Adrenal gland (tissue), 12 donors: ENCODE results near the gene IDH1. TPM values are rescaled to one million over a fixed set of nuclear protein-coding genes. Genes with fewer than 3 reads are reported as not detected.
A peak's percentile ranks its signal among the peaks of the same experiment; 100 is the strongest.

ENCODE experiments used
- DNase-seq, 7 donors: peaks; one replicate each; pipeline ENCODE4 v3.0.0-alpha.2; 2019 to 2020
- H3K27ac ChIP-seq, 5 donors: fragments of 200-600 bp; sonication (generic) in 4 of 5; 1 replicate in 3 of 5; 2 replicates in 2 of 5; pipeline versions ENCODE4 v1.5.1 to v1.8.0; 2016 to 2020; ENCODE audit warnings: mild to moderate bottlenecking in 1 of 5
- H3K27me3 ChIP-seq: fragments of 200-600 bp; 2 replicates; pipeline ENCODE4 v1.8.0; 2021
- H3K36me3 ChIP-seq, 2 donors: fragments of 200-600 bp; replicated peaks in 1 of 2; 1 replicate in 1 of 2; 2 replicates in 1 of 2; pipeline versions ENCODE4 v1.5.1 to v1.8.0; 2018 to 2022
- H3K4me1 ChIP-seq, 2 donors: fragments of 200-600 bp; replicated peaks in 1 of 2; 1 replicate in 1 of 2; 2 replicates in 1 of 2; pipeline versions ENCODE4 v1.5.1 to v1.8.0; 2018 to 2021
- H3K4me3 ChIP-seq, 4 donors: fragments of 200-600 bp; sonication (generic) in 3 of 4; one replicate each; pipeline ENCODE4 v1.5.1; 2016 to 2018
- H3K9me3 ChIP-seq, 3 donors: fragments of 200-600 bp; sonication (generic) in 1 of 3; replicated peaks in 1 of 3; 1 replicate in 2 of 3; 2 replicates in 1 of 3; pipeline versions ENCODE4 v1.5.1 to v1.8.0; 2016 to 2021
- POLR2A ChIP-seq, 2 donors: fragments of 450-650 bp; IDR thresholded peaks; one replicate each; pipeline ENCODE4 v1.6.1; 2017; ENCODE audit warnings: antibody characterized with exemption in 2 of 2, mild to moderate bottlenecking in 2 of 2, moderate library complexity in 1 of 2
- WGBS, 4 donors: extraction: QIAGEN DNeasy Blood & Tissue Kit in 2 of 4; methylation state at CpG; one replicate each; pipeline versions ENCODE4 v1.1.5 to v1.1.7; 2013 to 2017; 5-methylcytosine and 5-hydroxymethylcytosine counted together
- intact Hi-C, 2 donors: fragments of 100-400 bp; cut with DNase I; formaldehyde crosslinking; loops; one replicate each; pipeline versions ENCODE4 v1.14.1 to v1.15.0; 2022 to 2023
- polyA plus RNA-seq, 3 donors: library from polyadenylated mRNA; stranded (reverse); fragments of 200-250 nt in 2 of 3; fragments of 350-450 nt in 1 of 3; fragmentation: Illumina TruSeq in 1 of 3; extraction: RNeasy Lipid Tissue Mini Kit (QIAGEN cat#74804) in 1 of 3; gene quantifications; one replicate each; pipeline ENCODE4 v1.2.3, GENCODE V29; 2013 to 2014
- total RNA-seq, 9 donors: library from RNA; depleted of rRNA in 4 of 9; stranded (reverse); fragments of >200 nt in 4 of 9; fragments of 120-200 nt in 1 of 9; fragmentation: NEBNext Ultra II Directional in 1 of 9; extraction: Animal tissue kit (Norgen Biotek cat#: 25700) in 1 of 9; gene quantifications; one replicate each; pipeline versions ENCODE4 v1.1.0 to v1.2.4, GENCODE V29; 2013 to 2023
- TF ChIP-seq, protein P1 (sequence below), 6 experiments: fragments of 450-650 bp in 4 of 6; fragments of 200-600 bp in 2 of 6; sonication (generic) in 1 of 6; IDR thresholded peaks; 1 replicate in 5 of 6; 2 replicates in 1 of 6; pipeline versions ENCODE4 v1.5.1 to v1.8.0; 2016 to 2021; ENCODE audit warnings: antibody characterized with exemption in 6 of 6, mild to moderate bottlenecking in 2 of 6, moderate library complexity in 1 of 6
- donor health status: healthy with polysubstance abuse.
- donor health status: Bipolar disorder and iron deficiency.
- donor health status: DM: yes; HTN: yes; CAD: no.
- donor health status: DM: no; HTN: no; CAD: no.
- donor health status: DM: no; HTN: no; CAD: no.
- donor health status: DM: yes; HTN: yes; CAD: no.

The IDH1 gene
- total and polyA plus RNA-seq, 12 donors: 82.8 to 937 (median 488) TPM

GRCh38 chr2:208255557-208256106 is 761 bp upstream of the IDH1 start:
- Histone ChIP-seq H3K27ac (peak overlapping the region in 4 of 5 donors; percentile 43 to 95 (median 68)), H3K36me3 (peaks cover 0 to 7% of the 10 kb centered on the region in 2 donors), H3K27me3 (no peaks in the 10 kb centered on the region), H3K9me3 (no peaks in the 10 kb centered on the region), H3K4me3 (peak overlapping the region in 2 of 4 donors; percentile 72 to 94), H3K4me1 (peaks cover 28 to 32% of the 10 kb centered on the region in 2 donors)
- peak in 1 of 7 donors; percentile 26 for DNase-seq
- TF ChIP-seq, protein P1, sequence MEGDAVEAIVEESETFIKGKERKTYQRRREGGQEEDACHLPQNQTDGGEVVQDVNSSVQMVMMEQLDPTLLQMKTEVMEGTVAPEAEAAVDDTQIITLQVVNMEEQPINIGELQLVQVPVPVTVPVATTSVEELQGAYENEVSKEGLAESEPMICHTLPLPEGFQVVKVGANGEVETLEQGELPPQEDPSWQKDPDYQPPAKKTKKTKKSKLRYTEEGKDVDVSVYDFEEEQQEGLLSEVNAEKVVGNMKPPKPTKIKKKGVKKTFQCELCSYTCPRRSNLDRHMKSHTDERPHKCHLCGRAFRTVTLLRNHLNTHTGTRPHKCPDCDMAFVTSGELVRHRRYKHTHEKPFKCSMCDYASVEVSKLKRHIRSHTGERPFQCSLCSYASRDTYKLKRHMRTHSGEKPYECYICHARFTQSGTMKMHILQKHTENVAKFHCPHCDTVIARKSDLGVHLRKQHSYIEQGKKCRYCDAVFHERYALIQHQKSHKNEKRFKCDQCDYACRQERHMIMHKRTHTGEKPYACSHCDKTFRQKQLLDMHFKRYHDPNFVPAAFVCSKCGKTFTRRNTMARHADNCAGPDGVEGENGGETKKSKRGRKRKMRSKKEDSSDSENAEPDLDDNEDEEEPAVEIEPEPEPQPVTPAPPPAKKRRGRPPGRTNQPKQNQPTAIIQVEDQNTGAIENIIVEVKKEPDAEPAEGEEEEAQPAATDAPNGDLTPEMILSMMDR (IDR thresholded peaks at IDR 0.05): peak in 3 of 6 experiments; percentile 1 to 16 (median 10)
- no peak for TF ChIP-seq POLR2A (IDR thresholded peaks at IDR 0.05)
- intact Hi-C loops: loop anchor here in 1 of 2 donors (10.0 kb wide), 1 partner anchor 81 kb away; no protein-coding TSS in a partner anchor
- WGBS, 4 donors: 38 to 62% (median 41%) methylated on average over 8 to 13 of the region's 13 CpGs

DNA sequence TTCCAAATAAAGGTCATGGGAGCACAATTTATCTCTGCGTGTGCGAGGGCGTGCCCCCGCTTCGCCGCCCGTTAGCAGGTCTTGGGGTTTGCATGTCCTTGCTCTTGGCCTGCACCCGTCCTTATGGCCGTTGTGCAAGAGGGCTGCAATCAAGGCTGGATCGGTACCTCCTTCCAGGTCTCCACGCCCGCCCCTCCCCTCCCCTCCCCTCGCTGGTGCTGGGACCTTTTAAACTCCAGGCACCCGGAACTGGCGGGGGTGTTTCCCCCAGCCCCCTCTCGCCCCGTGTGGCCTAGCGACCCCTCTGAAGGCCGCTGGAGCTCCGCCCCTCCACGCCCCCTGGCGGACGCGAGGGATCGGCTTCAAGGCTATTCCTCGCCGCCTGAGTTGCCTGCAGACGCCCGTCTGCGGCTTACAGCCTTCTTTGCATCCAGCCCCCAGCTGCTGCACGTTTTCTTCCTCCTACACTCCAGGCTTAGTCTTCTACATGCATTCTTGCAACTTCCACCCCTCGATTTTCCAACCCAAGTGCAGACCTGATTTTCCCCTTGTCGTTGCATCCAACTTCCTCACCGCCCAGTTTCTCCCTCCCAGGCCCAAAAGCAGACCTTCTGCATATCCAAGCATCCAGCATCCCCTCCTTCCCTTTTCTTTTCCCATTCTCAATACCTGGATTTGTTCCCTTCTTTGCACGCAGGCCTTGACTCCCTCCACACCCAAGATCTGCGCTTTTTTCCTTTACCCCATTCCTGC is 577 bp downstream of the IDH1 start:
- intact Hi-C loops: loop anchor here (5.0 to 10.0 kb wide), 2 partner anchors 77 to 79 kb away; no protein-coding TSS in a partner anchor
- peak overlapping the region; percentile 19 to 95 (median 69) for H3K27ac ChIP-seq
- H3K36me3 ChIP-seq: peaks cover 0 to 8% of the 10 kb centered on the region in 2 donors
- peak in 1 of 2 donors; percentile 51 for TF ChIP-seq POLR2A (IDR thresholded peaks at IDR 0.05)
- TF ChIP-seq, protein P1 (IDR thresholded peaks at IDR 0.05): peak; percentile 71 to 83 (median 74)
- H3K9me3 ChIP-seq: no peaks in the 10 kb centered on the region
- H3K27me3 ChIP-seq: no peaks in the 10 kb centered on the region
- DNase-seq: peak; percentile 85 to 94 (median 90)
- H3K4me3 ChIP-seq: peak overlapping the region; percentile 50 to 94 (median 64)
- peaks cover 41 to 44% of the 10 kb centered on the region in 2 donors for H3K4me1 ChIP-seq
- 0 to 1% (median 0%) methylated on average over 10 to 36 of the region's 36 CpGs for WGBS, 4 donors

GRCh38 chr2:208253600-208254117 is 1.2 kb downstream of the IDH1 start:
- no peaks in the 10 kb centered on the region for H3K9me3 ChIP-seq
- no peaks in the 10 kb centered on the region for H3K27me3 ChIP-seq
- peaks cover 48% of the 10 kb centered on the region in 2 donors for H3K4me1 ChIP-seq
- intact Hi-C loops: loop anchor here (5.0 to 10.0 kb wide), 2 partner anchors 76 to 79 kb away; no protein-coding TSS in a partner anchor
- peak overlapping the region in 3 of 4 donors; percentile 3 to 94 (median 72) for H3K4me3 ChIP-seq
- 1 to 5% (median 4%) methylated on average over 7 of the region's 7 CpGs for WGBS, 4 donors
- peak overlapping the region; percentile 61 to 95 (median 69) for H3K27ac ChIP-seq
- DNase-seq: no peak
- TF ChIP-seq POLR2A (IDR thresholded peaks at IDR 0.05): no peak
- TF ChIP-seq, protein P1 (IDR thresholded peaks at IDR 0.05): no peak
- H3K36me3 ChIP-seq: peaks cover 0 to 10% of the 10 kb centered on the region in 2 donors
